Fibroblast of mammary gland (primary cell): ENCODE data around the gene DMRT3.
A peak's percentile ranks its signal among the peaks of the same experiment; 100 is the strongest.

Experiments
- DNase-seq: peaks from one replicate; pipeline ENCODE4 v3.0.0-alpha.2; 2010; ENCODE audit warnings: low read depth
- H3K4me3 ChIP-seq: 2 replicates; pipeline ENCODE4 v1.5.1; 2011; ENCODE audit warnings: low read depth, mild to moderate bottlenecking, low read length, moderate library complexity; ENCODE audit not compliant: control insufficient read depth
- TF ChIP-seq, protein P1 (sequence below): conservative IDR thresholded peaks from 2 replicates; pipeline ENCODE4 v1.5.1; 2011; ENCODE audit warnings: low read depth, low read length, inconsistent platforms; ENCODE audit not compliant: control insufficient read depth, insufficient read depth

The DMRT3 gene

DNA sequence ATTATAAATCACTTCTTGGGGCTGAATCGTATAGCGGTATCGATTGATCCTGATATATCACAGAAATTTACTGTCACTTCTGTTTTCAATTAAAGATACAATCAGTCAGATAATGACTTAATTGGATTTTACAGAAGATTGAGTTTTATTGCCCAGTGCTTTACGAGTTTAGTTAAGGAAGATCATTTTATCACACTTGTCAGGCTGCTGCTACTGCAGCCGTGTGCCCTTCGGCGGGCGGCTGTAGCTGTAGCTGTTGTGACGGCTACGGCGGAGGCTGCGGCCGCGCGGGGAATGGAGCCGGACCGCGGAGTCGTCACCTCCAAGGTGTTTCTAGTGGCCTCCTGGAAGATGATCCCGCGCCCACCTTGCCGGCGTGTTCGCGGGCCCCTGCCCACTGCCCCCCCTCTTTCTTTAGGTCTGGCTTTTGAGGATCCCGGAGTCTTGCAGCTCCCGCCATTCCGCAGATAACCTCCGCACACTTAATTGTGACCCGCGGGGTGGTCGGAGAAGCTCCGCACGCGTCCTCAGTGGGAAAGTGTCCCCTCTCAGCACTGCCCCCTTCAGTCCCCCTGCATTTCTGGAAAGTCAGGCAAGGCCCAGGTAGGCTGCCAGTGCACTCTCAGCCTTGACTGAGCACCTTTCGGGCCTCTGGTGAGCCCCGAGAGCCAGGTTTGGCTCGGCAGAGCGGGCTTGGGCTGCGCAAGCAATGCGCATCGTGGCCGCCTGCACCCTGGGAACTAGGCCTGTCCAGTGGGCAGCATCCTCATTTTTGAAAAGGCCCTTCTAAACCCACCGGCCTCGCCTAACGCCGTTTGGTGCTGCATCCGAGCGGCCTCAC lies 6.9 kb upstream of the DMRT3 start:
- H3K4me3 ChIP-seq: no peak overlapping the region
- no peak for DNase-seq
- TF ChIP-seq, protein P1, sequence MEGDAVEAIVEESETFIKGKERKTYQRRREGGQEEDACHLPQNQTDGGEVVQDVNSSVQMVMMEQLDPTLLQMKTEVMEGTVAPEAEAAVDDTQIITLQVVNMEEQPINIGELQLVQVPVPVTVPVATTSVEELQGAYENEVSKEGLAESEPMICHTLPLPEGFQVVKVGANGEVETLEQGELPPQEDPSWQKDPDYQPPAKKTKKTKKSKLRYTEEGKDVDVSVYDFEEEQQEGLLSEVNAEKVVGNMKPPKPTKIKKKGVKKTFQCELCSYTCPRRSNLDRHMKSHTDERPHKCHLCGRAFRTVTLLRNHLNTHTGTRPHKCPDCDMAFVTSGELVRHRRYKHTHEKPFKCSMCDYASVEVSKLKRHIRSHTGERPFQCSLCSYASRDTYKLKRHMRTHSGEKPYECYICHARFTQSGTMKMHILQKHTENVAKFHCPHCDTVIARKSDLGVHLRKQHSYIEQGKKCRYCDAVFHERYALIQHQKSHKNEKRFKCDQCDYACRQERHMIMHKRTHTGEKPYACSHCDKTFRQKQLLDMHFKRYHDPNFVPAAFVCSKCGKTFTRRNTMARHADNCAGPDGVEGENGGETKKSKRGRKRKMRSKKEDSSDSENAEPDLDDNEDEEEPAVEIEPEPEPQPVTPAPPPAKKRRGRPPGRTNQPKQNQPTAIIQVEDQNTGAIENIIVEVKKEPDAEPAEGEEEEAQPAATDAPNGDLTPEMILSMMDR: no peak

DNA sequence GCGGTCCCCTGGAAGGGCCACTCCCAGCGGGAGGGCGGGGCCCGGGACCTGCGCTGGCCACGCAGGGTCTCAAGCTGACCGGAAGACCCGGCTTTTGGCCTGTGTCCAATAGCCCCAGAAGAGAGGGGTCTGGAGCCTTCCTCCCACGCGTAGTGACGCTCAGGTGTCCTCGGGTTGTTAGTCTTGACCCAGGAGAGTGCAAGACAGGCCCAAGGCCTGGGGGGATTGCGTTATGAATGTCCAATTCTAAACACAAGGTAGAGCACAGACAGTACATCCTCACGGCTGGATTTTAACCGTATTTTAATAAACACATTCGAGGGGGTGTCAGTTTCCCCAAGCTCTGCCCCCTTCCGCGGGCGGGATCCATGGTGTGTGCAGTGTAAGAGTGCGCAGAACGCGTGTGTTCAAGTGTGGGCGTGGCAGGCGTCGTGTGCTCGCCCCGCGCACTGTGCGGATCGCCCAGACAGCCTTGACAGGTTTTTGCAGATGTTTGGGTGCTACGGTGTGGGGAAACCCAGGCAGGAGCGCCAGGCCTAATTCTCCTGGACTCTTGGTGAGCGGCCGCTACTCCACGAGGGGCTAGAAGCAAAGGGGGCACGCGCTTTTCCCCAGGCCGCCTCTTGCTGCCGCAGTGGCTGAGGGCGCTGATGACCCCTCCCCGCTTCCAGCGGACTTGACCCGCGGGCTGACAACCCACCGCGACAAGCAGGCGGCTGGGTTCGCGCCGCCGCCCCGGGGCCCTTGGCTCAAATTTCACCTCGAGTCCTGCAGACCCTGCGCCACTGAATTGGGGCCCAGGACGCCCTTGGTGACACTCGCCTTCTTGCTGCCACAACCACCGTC lies 6.1 kb upstream of the DMRT3 start:
- H3K4me3 ChIP-seq: no peak overlapping the region
- TF ChIP-seq, protein P1: no peak
- no peak for DNase-seq

DNA sequence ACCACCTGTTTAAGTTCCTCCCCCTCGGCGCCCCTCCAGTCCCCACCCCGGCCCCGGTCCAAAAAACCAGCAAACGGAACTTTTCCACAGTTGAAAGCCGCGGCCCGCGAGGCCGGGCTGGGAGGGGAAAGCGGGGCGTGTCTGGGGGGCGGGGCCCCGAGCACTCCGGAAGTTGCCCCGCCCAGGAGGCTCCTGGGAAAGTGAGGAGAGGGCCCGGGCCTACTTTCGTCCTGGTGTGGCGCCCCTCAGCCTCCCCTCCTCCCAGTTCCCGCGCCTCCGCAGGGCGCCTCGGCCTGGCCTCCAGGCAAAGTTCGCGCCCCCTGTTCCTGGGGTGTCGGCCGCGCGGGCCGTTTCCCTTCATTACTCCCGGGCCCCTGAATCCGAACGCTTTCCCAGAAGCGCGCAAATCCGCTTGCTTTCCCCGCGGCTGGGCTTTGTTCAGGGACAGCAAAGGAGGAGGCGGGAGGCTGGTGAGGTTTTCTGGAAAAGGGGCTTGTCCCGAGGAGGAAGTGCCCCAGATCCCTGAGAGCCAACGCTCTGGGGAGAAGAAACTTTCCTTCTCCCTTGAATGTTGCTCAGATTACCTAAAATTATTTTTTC lies 4.5 kb upstream of the DMRT3 start:
- peak overlapping the region; percentile 23 for H3K4me3 ChIP-seq
- no peak for DNase-seq
- TF ChIP-seq, protein P1: no peak

DNA sequence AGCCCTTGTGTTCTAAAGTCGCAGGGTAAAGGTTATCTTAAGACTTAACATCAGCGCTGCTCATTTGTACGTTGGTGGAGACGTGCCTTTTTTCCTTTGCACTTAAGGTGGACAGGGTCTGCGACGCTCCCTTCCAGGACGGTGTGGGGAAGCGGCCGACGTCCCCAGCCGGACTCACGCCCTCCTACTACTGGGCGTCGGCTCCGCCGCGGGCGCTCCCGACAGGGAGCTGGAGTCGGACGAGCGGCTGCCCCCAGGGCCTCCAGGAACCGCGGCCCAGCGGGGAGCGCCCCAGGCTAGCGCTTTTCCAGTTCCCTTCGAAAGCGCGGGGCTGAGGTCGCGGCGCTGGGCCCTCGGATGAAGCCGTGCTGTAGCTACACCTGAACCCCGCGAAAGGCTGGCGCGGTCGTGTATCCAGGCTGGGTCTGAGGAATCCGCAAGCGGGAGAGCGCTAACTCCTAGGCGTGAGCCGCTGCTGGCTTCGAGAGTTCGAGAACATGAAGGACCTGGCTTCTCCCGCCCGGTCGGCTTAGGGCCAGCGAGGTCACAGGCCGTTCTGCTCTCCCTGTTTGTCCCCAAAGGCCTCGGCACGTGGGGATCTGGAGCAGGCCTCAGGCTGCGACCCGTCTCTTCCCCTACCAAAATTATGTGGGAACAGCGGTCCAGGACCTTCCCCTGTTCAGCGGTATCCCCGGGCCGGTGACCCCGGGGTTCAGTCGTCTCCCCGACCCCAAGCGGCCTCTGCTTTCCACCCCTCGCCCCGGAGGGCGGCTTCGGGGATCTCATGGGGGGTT lies 3.8 kb upstream of the DMRT3 start:
- DNase-seq: no peak
- TF ChIP-seq, protein P1: no peak
- no peak overlapping the region for H3K4me3 ChIP-seq

DNA sequence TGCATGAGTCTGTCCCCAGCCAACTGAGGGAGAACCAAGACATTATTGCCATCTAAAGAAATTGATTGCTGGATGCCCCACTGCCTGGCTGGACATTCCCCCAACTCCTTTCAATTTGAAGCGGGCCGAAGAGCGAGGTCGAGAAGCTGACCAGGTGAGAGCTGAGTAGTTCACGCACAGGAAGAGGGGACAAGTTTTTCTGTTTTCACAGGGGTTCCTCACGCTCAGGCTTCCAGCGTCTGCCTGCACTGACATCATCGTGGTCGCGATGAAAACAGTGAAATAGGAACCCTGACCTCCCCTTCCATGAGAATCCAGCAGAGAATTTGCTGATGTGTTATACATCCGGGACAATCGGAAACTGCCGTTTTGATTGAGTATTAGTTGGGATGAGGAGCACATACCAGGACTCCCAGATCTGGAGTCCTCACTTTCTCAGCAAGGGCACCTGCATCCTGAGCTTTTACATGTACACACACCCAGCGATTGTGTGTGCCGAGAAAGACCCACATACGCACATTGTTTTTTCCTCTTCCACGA lies 3.1 kb upstream of the DMRT3 start:
- H3K4me3 ChIP-seq: no peak overlapping the region
- no peak for DNase-seq
- TF ChIP-seq, protein P1: no peak
